GM21786 (cell line): Measurements from ENCODE around the gene RGS7.
"Not testable (repeated sequence)": the region's sequence is repeated elsewhere in the genome, so short reads cannot be mapped to it uniquely, and the experiment has no call there.

Experiments
- ATAC-seq: cut with Tn5 transposase; IDR thresholded peaks from one replicate; pipeline ENCODE4 v1.9.1; 2021; ENCODE audit not compliant: unreplicated experiment

RGS7 gene

DNA sequence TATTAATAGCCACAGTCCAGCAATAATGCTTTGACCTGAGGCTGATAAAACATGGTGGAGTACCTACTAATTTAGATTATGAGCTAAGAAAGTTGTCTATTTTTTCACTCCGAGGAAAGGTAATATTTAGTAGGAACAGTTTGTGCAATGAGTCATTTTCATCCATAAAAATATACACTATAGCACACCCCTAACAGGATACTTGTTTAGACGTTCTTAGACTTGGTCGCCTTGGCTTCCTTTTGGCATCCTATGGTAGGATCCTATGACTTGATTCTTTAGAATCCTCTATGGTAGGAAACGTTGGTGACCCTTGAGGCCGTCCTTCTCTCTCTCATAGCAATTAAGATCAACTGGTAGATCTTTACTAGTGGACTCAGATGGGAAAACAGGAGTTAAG, 81.8 kb downstream of the RGS7 start:
- no peak for ATAC-seq

DNA sequence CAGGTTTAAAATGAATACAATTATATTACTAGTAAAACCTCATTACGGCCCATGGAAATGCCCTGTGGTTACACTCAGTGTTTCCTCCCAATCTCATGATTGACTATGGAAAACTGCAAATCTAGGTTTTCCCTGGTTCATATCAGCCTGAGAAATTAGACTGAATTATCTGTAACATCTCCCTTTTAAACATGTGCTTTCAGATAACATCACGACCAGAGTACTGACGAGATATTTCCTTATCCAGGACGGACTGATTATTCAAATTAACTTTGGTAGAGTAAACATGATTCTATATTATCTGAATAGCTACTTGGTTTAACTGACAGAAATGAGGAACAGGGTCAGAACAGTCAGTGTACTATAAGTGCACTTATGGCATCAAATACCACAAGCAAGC, 82.3 kb downstream of the RGS7 start:
- ATAC-seq: no peak

DNA sequence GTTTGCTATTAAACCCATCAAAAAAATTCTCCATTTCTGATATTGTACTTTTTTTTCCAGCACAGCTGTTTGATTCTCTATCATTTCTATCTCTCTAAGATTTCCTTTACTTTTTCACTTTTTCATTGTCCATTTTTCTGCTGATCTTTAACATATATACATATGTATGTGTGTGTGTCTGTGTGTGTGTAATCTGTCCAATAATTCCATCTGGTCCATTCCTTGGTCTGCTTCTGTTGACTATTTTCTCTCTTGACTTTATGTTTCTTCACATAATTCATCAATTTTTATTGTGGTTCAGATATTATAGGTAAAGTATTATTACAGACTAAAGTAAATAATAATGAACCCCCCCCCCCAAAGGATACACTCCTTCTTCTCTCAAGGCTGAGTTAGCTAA, 84.2 kb downstream of the RGS7 start:
- no peak for ATAC-seq

DNA sequence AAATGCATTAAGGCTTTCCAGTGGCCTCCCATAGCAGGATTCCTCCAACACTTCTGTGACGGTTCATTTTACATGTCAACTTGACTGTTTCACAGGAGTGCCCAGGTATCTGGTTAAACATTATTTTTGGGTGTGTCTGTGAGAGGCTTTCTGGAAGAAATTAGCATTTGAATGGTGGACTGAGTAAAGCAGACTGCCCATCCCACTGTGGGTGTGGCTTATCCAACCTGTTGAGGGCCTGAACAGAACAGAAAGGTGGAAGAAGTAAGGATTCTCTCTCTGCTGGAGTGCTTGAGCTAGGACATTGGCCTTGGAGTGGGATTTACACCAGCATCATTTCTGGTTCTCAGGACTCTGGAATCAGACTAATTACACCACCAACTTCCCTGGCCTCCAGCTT, 85.6 kb downstream of the RGS7 start:
- ATAC-seq: no peak

DNA sequence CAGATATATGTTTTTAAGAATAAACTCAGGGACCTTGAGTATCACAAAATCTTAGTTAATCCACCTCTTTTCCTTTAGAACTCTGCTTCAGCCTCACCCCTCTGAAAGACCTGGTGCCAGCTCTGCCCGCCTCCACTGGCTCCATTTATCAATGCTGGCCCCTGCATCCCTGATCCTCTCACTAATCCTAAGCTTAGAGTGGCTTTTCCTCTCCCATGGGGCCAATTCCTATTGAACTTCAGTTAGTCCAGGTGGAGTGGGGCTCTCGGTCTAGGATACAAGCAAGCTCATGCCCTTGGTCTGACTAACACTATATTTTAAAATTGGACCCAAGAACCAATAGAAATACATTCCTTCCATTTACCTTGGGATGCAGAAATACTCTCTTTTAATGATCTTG, 87.0 kb downstream of the RGS7 start:
- no peak for ATAC-seq

DNA sequence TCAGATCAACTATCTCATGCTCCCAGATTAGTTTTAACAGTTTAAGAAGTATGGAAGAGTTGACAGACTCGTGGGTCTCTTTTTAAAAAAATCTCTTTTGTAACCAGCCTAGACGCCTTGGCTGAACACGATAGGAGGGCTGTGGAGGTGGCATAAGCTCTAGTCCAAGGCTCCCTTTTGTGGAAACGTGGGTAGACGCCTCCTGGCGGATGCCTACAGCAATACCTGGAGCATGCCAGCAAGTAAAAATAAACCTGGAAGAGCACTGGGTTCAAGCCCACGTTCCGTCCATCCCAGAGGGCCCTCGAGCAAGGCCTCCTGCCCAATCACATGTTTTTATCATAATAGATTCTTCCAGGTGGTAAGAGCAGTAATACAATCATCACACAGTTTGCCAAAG, 87.9 kb downstream of the RGS7 start:
- no peak for ATAC-seq

DNA sequence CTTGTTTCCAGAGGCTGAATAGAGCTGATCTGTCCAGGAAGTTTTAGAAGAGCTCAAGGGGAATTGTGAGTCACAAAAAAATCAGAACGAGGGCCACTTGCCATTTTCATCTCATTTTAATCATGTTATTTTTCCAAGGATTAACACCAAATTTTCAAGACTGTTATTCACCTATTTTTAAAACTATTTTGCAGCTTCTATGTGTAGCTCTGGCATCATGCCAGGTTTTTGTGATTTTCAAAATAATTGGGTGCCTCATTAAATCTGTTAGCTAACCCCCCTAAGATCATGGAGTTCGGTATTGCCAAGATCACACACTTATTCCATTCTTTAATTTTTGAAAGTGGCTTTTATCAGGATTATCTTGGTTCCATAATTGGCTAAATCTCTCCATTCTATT, 90.9 kb downstream of the RGS7 start:
- ATAC-seq: no peak

DNA sequence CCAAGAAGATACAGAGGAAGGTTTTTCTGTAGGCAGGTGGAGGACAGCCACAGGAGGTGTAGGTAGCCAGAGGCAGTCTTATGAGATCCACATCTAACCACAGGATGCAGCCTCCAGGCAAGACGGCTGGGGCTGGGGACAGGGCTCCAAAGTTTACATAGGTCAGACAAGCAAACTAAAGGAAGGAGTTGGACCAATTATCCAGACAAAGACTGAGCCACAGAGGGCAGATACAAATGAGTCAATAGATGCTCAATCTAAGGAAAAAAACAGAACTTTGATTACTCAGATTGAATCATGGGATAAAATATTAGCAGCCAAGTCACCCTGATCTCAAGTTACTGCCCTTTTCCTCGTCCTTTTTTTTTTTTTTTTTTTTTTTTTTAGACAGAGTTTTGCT, 91.6 kb downstream of the RGS7 start:
- ATAC-seq: no peak

DNA sequence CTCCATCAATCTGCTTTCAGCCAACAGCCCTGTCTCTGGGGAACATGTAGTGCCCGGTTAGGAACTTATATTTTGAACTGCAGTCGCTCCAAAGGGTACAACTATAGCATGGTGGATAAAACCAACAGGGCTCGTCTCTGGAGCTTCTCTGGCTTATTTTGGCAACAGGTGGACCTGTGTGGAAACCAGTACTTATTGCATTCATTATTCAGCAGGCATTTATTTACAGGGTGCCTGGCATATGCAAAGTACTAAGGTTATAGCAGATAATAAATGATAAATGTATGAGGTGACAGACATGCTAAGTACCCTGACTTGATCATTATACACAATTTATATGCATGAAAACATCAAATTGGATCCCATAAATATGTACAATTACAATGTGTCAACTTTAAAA, 93.7 kb downstream of the RGS7 start:
- ATAC-seq: no peak

DNA sequence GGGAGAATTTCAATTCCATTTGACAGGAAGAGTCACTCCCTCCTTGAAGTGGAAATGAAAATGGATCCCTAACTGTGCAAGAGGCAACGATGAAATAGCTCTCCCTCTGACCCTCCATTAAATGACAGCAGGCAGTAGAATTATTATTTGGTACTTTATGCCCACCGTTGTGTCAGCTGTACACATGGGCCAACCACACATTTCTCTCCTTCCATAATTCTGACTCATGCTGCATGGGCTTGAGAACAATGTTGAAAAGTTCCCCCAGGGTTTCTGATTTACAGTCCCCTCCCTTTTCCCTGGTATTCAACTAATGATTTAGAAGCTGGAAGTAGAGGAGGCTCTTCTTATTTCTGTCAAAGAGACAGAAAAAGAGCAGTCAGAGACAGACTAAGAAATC, 103.5 kb downstream of the RGS7 start:
- ATAC-seq: no peak

DNA sequence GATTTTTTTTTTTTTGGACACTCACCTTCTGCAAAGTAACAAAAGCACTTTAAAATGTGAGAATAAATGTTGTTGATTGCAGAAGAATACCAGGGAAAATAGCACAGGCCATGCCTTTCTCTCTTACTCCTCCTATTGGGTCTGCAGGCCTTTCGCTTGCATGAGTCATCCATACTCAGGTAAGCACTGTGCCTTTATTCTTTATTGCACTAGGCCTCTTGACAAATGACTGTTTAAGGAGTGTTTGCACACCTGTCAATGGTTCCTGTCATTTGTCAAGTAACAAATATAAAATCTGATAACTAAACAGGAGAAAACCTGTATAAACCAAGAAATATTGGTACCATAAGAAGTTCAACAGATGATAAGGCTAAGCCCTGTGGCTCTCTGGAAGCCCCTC, 106.5 kb downstream of the RGS7 start:
- no peak for ATAC-seq

DNA sequence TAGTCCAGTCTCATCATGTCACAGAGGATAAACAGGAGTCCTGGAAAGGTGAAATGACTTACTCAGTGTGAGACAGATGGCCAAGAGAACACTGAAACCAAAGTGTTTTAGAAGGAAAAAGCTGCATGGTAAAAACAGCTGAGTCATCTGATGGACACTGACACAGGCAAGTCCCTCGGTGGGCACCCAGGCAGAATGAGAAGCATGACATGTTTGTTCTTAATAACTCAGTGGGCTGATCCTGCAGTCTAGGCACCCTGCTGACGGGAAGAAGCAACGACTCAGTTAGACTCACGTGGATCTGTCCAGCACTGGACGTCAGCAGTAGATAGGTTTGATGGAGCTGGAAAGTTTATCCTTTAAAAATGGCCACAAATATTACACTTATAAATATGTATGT, 116.9 kb downstream of the RGS7 start:
- no peak for ATAC-seq

DNA sequence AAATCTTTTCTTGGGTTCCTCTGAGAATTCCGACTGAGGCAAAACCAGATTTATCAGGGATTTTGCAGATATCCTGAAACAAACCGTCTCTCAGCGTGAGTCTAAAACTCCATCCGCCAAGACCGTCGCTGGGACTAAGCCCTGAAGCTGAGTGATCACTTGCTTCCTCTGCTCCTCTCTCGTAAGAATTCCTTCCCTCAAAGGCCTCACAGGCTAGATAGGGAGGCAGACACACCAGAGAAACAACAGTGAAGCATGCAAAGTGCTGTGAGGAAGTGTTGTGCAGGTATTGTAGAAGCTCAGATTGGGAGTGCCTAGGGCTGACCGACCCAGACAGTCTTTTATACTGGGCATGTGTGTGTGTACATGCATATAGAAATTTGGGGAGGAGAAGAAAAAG, 119.1 kb downstream of the RGS7 start:
- no peak for ATAC-seq

DNA sequence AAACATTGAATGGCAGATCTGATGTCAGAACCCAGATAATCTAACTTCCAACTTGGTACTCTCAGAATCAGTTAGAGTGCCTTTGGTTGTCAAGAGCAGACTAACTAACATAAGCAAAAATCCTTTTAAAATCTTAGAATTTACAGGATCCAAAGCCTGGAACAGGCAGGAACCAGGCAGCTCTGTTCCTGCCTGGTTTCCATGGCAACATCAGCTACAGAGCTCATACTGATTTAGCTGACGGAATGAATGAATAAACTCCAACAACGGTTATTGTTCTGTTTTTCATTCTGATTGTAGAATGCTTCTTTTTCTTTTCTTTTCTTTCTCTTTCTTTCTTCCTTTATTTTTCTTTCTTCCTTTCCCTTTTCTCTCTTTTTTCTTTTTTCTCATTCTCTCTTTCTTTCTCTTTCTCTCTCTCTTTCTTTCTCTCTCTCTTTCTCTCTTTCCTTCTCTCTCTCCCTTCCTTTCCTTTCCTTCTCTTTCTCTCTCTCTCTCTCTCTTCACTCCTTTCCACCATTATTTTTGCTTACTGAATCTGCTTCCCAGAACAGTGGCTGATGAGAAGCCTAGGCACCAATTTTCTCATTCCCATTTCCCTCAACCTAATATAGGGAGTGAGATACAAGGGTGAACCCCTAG, 121.6 kb downstream of the RGS7 start:
- ATAC-seq: no peak

DNA sequence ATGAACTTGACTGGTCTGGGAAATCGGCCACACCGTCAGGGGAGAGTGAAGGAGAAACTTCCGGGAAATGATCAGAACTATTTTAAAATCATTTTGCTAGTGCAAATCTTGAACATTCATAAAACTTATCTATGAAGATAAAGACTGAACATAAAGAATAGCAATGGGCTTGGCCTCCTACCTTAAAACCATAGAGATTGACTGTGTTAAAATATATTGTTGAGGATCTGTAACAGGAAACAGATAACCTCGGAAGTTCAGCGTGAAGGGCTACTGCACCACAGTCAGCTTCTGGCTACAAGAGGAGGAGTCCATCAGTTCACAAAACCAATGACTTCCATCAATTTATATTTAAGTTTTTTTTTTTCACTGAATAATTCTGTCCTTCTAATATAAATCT, 127.3 kb downstream of the RGS7 start:
- ATAC-seq: no peak

DNA sequence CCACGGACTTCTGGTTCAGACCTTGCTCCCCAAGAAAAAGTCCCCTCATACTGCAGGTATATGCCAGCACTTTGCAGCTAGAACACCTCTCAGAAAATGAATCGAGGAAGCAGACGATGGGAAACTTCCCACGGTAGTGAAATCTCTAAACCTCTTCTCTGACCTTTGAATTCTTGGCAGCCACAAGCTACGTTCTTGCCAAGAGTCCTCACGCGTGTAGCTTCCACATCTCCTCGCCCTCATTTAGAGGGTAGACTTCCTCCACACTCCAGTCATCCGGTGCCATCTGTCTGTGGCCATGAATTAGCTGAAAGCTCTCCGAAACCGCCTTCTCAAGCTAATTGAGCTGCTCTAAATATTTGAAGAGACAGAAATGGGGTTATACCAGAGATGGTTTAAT, 127.8 kb downstream of the RGS7 start:
- no peak for ATAC-seq

DNA sequence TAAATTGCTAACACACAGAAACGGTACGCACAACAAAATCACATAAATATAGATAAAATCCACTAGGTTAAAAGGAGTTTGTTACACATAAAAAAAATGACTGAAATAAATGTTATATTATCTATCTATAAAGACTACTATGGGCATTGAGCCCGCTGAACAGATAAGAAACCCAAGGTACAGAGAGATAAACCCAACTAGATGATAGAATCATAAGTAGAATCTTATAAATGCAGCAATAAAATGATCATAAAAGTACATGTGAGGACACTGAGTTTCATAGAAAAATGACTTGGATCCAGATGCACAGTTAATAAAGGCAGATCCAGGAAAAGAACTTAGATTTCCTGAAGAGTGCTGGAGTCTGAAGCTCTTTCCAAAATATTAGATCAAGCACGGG, 128.7 kb downstream of the RGS7 start:
- ATAC-seq: no peak

DNA sequence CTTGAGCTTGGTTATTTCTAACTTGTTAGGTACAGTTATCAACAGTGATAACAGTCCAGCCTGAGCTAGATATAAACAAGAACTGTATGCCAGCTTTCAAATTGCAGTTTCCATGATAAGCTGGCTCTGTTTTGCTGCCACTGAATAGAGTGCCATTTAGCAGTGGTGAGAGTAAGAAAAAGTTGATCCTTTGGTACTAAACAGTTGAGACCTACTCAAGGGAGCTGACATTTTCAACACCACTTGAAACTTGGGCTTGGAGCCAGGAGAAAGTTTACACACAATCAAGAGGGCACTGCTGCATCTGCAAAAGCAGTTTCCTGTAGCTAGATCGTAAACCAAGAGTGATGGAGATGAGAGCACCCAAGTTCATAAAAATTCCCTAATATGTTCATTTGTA, 131.3 kb downstream of the RGS7 start:
- no peak for ATAC-seq

DNA sequence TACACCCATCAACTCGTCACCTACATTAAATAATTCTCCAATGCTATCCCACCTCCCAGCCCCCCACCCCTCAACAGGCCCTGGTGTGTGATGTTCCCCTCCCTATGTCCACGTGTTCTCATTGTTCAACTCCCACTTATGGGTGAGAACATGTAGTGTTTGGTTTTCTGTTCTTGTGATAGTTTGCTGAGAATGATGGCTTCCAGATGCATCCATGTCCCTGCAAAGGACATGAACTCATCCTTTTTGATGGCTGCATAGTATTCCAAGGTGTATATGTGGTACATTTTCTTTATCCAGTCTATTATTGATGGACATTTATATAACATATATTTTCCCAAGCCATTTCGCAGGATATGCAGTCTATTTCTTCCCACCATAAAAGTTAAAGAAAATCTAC, 132.8 kb downstream of the RGS7 start:
- not testable (repeated sequence) for ATAC-seq

DNA sequence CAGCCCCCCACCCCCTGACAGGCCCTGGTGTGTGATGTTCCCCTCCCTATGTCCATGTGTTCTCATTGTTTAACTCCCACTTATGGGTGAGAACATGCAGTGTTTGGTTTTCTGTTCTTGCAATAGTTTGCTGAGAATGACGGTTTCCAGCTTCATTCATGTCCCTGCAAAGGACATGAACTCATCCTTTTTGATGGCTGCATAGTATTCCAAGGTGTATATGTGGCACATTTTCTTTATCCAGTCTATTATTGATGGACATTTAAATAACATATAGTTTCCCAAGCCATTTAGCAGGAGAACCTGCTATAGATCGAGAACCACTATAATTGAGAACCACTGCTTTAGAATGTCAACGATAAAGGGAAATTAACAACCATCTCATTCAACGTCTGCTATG, 134.2 kb downstream of the RGS7 start:
- not testable (repeated sequence) for ATAC-seq

DNA sequence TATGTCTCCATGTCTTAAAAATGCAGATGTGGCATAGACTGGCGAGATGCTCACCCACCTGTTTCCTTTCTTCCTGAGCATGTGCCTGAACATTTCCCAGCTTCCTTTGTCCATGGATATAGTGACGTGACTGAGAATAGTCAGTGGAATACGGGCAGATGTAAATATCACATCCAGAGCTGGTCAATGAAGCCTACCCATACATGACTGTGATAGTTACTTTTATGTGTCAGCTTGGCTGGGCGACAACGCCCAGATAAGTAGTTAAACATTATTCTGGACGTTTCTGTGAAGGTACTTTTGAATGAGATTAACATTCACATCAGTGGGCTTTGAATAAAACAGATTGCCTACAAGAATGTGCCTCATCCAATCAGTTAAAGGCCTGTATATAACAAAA, 135.7 kb downstream of the RGS7 start:
- ATAC-seq: no peak

DNA sequence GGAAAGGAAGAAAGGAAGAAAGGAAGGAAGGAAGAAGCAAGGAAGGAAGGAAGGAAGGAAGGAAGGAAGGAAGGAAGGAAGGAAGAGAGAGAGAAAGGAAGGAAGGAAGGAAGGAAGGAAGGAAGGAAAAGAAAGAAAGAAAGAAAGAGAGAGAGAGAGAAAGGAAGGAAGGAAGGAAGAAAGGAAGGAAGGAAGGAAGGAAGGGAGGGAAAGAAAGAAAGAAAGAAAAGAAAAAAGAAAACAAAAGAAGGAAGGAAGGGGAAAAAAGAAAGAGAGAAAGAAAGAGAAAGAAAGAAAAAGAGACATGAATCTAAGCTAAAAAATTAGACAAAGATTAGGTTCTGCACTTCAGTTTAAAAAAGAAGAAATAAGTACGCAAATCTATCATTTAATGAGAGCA, 136.1 kb downstream of the RGS7 start:
- ATAC-seq: not testable (repeated sequence)

DNA sequence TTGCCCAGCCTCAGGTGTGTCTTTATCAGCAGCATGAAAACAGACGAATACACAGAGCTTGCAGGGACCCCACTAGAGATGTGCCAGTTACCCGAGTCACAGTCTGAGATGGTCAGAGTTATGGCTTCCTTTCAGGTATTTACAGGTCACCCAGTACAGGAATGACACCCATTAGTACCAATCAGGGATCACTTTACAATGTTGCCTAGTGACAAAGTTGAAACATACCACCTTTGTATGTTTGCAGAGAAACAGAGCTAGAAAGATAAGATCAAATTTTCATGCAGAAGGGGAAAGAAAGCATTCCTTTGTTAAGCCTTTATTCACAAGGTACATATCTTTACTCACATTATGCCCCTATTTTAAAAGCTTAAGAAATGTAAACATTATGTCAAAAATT, 137.6 kb downstream of the RGS7 start:
- ATAC-seq: no peak

DNA sequence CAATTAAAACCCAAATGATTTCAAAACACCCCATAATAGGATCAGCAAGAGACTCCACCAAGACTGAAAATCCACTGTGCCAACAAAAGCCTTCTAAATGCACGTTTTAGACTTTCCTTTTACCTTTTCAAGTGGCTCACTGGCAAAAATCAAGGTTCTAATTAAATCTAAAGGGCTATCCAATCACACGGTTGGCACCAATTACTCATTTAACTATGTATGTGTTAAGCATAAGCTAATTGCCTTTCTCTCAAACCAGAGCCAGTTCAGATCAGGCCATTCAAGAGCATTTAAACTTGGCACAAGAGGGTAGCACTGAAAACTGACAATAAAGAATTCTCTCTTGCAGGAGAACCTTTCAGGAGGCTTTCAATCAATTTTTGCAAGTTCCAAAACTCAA, 139.5 kb downstream of the RGS7 start:
- ATAC-seq: no peak
